GM12864 (cell line): Measurements from ENCODE around the gene APP.

Source experiments
- DNase-seq: peaks from one replicate; pipeline ENCODE4 v3.0.0-alpha.2; 2011; ENCODE audit warnings: low read depth
- H3K4me3 ChIP-seq: 2 replicates; pipeline ENCODE4 v1.5.1; 2011; ENCODE audit warnings: mild to moderate bottlenecking, low read depth, low read length, control low read depth
- TF ChIP-seq, protein P1 (sequence below): IDR thresholded peaks from 2 replicates; pipeline ENCODE4 v1.5.1; 2011; ENCODE audit warnings: low read depth, mild to moderate bottlenecking, moderate library complexity, low read length, control low read depth, inconsistent platforms; ENCODE audit errors: missing control alignments

Gene APP

DNA sequence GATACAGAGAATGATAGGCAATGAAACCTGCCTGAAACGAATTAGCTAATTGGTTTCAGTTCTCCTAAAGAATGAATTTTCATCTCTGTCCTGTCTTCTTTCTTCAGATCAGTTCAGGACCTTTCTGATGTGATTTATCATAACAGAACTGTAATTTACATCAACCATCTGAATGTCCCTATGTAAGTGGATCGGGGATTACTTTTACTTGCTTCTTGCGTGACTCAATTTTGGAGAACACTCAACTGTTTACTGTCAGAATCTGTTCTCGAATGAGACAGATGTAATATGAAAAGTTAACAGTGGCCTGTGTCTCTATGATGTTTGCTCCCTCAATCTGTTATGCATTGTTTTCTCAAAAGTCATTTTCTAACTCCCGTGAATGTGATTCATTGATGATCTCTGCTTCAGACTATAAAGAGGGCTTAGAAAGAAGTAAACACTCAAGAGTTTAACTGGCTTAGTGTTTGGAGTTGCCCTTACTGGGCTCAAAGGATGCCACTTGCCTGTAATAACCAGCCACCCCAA, 324.8 kb downstream of the APP start:
- TF ChIP-seq, protein P1, sequence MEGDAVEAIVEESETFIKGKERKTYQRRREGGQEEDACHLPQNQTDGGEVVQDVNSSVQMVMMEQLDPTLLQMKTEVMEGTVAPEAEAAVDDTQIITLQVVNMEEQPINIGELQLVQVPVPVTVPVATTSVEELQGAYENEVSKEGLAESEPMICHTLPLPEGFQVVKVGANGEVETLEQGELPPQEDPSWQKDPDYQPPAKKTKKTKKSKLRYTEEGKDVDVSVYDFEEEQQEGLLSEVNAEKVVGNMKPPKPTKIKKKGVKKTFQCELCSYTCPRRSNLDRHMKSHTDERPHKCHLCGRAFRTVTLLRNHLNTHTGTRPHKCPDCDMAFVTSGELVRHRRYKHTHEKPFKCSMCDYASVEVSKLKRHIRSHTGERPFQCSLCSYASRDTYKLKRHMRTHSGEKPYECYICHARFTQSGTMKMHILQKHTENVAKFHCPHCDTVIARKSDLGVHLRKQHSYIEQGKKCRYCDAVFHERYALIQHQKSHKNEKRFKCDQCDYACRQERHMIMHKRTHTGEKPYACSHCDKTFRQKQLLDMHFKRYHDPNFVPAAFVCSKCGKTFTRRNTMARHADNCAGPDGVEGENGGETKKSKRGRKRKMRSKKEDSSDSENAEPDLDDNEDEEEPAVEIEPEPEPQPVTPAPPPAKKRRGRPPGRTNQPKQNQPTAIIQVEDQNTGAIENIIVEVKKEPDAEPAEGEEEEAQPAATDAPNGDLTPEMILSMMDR = no peak
- no peak overlapping the region for H3K4me3 ChIP-seq
- no peak for DNase-seq

DNA sequence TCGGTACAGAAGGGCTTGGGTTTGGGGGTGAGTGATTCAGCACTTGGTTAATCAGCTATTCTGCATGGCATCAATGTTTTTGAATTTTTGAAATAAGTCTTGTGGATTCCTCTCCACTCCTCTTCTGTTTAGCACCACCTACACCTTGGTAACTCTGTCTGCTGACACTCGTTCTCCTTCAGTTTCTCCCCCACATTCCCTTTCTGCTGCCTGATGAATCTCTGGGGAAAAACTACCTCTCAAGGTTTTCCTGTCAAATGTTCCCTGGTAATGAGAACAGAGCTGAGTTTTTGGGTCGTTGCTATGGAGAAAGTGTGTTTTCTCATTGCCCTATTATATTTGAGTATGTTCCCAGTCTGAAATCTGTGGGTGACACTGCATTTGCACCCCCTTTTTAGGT, 327.6 kb downstream of the APP start:
- no peak overlapping the region for H3K4me3 ChIP-seq
- TF ChIP-seq, protein P1 = no peak
- DNase-seq = no peak

DNA sequence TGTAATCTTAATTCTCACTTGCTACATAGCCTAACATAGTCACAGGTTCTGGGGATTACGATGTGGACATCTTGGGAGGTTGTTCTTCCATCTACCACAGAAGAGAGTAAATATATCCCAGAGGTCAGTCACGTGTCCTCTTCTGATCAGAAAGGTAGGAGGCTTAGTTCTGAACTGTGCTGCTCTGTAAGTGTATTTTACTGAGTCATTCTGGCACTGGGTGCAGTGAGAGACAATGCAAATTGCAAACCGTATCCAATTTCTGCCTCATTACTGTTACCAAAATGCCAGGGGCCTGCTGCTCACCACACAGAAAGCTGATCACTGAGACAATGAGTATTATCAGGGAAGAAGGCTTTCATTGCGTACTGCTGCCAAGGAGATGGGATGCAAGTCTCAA, 331.8 kb downstream of the APP start:
- no peak for DNase-seq
- TF ChIP-seq, protein P1 = no peak
- H3K4me3 ChIP-seq = no peak overlapping the region

DNA sequence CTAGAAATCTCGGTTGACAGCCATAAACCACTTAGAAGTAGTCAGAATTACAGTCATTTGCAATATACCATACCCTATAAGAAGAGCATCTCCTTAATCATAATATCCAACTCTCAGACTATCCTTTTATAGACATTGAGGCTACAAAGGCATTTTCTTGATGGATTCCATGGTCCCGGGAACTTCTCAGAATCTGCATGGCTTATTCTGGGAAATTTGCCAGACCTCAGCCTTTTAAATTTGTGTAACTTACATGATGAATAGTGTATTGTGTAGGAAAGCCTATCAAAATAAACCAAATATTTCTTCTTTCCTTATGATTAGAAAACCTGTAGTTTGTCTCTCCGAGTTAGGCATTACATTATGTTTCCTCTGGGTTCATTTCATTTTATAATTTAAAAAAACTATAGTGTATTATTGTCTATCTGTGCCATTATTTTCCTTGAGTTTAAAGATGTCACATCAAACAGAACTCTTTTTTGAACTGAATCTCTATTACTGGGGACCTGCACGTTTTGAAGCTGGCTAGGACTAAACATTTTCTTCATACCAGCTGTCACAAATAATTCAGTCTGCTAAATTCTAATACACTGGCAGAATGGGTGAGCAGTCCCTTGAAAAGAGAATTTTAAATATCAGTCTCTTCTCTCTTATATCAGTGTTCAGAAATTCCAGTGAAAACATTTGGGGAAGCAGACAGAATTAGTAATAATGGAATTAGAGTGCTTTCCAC, 332.9 kb downstream of the APP start:
- no peak overlapping the region for H3K4me3 ChIP-seq
- TF ChIP-seq, protein P1 = no peak
- no peak for DNase-seq

DNA sequence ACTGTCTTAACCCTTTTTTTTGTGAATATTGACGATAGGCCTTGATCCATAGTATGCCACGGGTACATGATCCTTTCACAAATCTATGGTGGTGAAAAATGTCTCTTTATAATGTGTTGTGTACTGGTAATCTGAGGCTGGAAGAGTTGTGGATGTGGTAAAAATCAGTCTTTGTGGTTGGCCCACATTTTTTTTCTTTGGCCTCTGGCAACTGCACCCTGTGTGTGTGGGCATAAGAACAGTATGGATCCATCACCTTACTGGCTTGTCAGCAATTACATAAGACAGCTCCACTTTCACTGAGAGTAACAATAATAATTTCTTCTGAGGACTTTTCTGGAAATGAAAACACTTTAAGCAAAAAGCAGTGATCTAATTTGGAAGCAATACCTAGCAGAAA, 334.2 kb downstream of the APP start:
- no peak for DNase-seq
- no peak overlapping the region for H3K4me3 ChIP-seq
- TF ChIP-seq, protein P1 = no peak

DNA sequence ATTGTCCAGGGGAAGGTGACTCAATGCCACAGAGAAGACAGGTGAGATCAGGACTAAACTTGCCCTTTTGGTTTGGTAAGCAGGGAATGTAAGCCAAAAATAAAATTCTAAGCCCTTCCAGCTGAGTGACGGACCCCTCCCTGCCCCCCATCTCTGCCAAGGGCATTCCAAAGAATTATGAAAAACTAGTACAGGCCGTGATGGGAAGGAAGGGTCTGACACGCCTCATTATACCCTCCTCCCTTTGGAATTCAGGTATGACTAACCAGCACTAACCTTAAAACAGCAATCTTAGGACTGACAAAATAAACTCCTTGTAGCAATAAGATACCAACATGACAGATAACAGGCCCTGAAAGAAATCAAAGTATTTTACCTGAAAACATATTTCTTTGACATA, 336.2 kb downstream of the APP start:
- no peak overlapping the region for H3K4me3 ChIP-seq
- TF ChIP-seq, protein P1 = no peak
- no peak for DNase-seq
